ENCODE measurements around the gene BCKDHA. TPM values are rescaled to one million over a fixed set of nuclear protein-coding genes. Genes with fewer than 3 reads are reported as not detected.

Gene BCKDHA
- polyA plus RNA-seq, 1 donor (not counting 4 experiments of a cell fraction or from before 2014, with no cell fraction given), result 7.5 TPM

GRCh38 chr19:41399091-41399490 lies 1.5 kb downstream of the BCKDHA start:
- Histone ChIP-seq H2AFZ (ENCODE audit: control insufficient read depth, low read length) (no peak overlapping the region), H3K79me2 (ENCODE audit: control insufficient read depth, insufficient read depth, low read length) (peaks cover 27% of the 10 kb centered on the region), H3K4me2 (ENCODE audit: control insufficient read depth, extremely low read depth, insufficient read depth, low read depth, low read length) (peak overlapping the region; percentile 98), H3K36me3 (ENCODE audit: control insufficient read depth in 2 of 2, extremely low read depth in 1 of 2, insufficient read depth in 2 of 2, low read length in 2 of 2) (peaks cover 0 to 3% of the 10 kb centered on the region in 2 experiments), H3K9me1 (ENCODE audit: control insufficient read depth, extremely low read depth, insufficient read depth, low read length) (no peaks in the 10 kb centered on the region), H3K4me1 (ENCODE audit: control insufficient read depth, extremely low read depth, insufficient read depth, low read length) (peaks cover 13% of the 10 kb centered on the region), H3K27me3 (ENCODE audit: control insufficient read depth, extremely low read depth, insufficient read depth, low read length) (no peaks in the 10 kb centered on the region), H3K27ac (ENCODE audit: control insufficient read depth, insufficient read depth, low read length) (peak overlapping the region; percentile 100), H3K4me3 (ENCODE audit: control insufficient read depth in 2 of 3, extremely low read depth in 1 of 3, insufficient read depth in 2 of 3, low read depth in 1 of 3, low read length in 3 of 3) (no peak overlapping the region), H3K9me3 (ENCODE audit: control insufficient read depth, low read depth, low read length) (no peaks in the 10 kb centered on the region), H4K20me1 (ENCODE audit: control insufficient read depth, extremely low read depth, insufficient read depth, low read length) (no peaks in the 10 kb centered on the region), H3K9ac (ENCODE audit: control insufficient read depth, extremely low read depth, insufficient read depth, low read length) (peak overlapping the region; percentile 99)
- dilution Hi-C loops (cut with MboI; ENCODE audit: extremely low pct_ligation_motif_present, low sequenced_read_pairs), result no loop called here
- DNase-seq (ENCODE audit: low read depth, low spot score), result no peak
- no peak for FAIRE-seq
- no peak for TF ChIP-seq CTCF (optimal IDR thresholded peaks at IDR 0.05 in 1 of 3, IDR thresholded peaks at IDR 0.05 in 1 of 3, conservative IDR thresholded peaks at IDR 0.05 in 1 of 3; ENCODE audit: extremely low read depth in 1 of 3, insufficient read depth in 2 of 3, low read length in 3 of 3)
- no peak for TF ChIP-seq EZH2 (IDR thresholded peaks at IDR 0.05; ENCODE audit: low read length)

DNA sequence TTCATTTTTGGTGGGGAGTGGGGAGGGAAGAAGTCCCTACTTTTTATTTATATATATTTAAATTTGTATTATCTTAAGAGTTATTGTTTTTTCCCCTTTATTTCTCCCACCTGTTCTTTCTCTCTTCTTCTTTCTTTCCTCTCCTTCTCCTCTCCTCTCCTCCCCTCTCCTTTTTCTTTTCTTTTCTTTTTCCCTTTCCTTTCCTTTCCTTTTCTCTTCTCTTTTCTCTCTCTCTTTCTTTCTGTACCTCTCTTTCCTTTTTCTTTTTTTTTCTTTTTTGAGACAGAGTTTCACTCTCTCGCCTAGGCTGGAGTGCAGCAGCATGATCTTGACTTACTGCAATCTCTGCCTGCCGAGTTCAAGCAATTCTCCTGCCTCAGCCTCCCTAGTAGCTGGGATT lies 1.9 kb downstream of the BCKDHA start:
- Histone ChIP-seq H3K4me2 (ENCODE audit: control insufficient read depth, extremely low read depth, insufficient read depth, low read depth, low read length) (no peak overlapping the region), H4K20me1 (ENCODE audit: control insufficient read depth, extremely low read depth, insufficient read depth, low read length) (no peaks in the 10 kb centered on the region), H3K4me1 (ENCODE audit: control insufficient read depth, extremely low read depth, insufficient read depth, low read length) (peaks cover 13% of the 10 kb centered on the region), H3K79me2 (ENCODE audit: control insufficient read depth, insufficient read depth, low read length) (peaks cover 27% of the 10 kb centered on the region), H3K9me3 (ENCODE audit: control insufficient read depth, low read depth, low read length) (no peaks in the 10 kb centered on the region), H3K27ac (ENCODE audit: control insufficient read depth, insufficient read depth, low read length) (no peak overlapping the region), H3K9ac (ENCODE audit: control insufficient read depth, extremely low read depth, insufficient read depth, low read length) (no peak overlapping the region), H3K4me3 (ENCODE audit: control insufficient read depth in 2 of 3, extremely low read depth in 1 of 3, insufficient read depth in 2 of 3, low read depth in 1 of 3, low read length in 3 of 3) (no peak overlapping the region), H3K9me1 (ENCODE audit: control insufficient read depth, extremely low read depth, insufficient read depth, low read length) (no peaks in the 10 kb centered on the region), H3K36me3 (ENCODE audit: control insufficient read depth in 2 of 2, extremely low read depth in 1 of 2, insufficient read depth in 2 of 2, low read length in 2 of 2) (peaks cover 0 to 3% of the 10 kb centered on the region in 2 experiments), H3K27me3 (ENCODE audit: control insufficient read depth, extremely low read depth, insufficient read depth, low read length) (no peaks in the 10 kb centered on the region), H2AFZ (ENCODE audit: control insufficient read depth, low read length) (no peak overlapping the region)
- DNase-seq (ENCODE audit: low read depth, low spot score), result no peak
- FAIRE-seq, result no peak
- dilution Hi-C loops (cut with MboI; ENCODE audit: extremely low pct_ligation_motif_present, low sequenced_read_pairs), result no loop called here
- TF ChIP-seq EZH2 (IDR thresholded peaks at IDR 0.05; ENCODE audit: low read length), result no peak
- no peak for TF ChIP-seq CTCF (optimal IDR thresholded peaks at IDR 0.05 in 1 of 3, IDR thresholded peaks at IDR 0.05 in 1 of 3, conservative IDR thresholded peaks at IDR 0.05 in 1 of 3; ENCODE audit: extremely low read depth in 1 of 3, insufficient read depth in 2 of 3, low read length in 3 of 3)

Data from keratinocyte (primary cell).